Astrocyte (in vitro differentiated cells and primary cell): ENCODE data around the gene SMIM44. TPM values are rescaled to one million over a fixed set of nuclear protein-coding genes. Genes with fewer than 3 reads are reported as not detected.

Experiments used
- DNase-seq: peaks from one replicate; pipeline ENCODE4 v3.0.0-alpha.2; 2010; ENCODE audit warnings: low read depth
- FAIRE-seq: peaks from 2 replicates; lab custom pipeline; 2011; peaks lifted over from hg19 to GRCh38; lab: Jason Lieb, UNC
- H2AFZ ChIP-seq: 2 replicates; pipeline ENCODE4 v1.6.0; 2012; ENCODE audit warnings: low read depth, low read length, inconsistent platforms
- H3K27ac ChIP-seq: 2 replicates; pipeline ENCODE4 v1.5.1; 2011; ENCODE audit warnings: low read depth, low read length, inconsistent platforms
- H3K27me3 ChIP-seq: 2 replicates; pipeline ENCODE4 v1.6.0; 2011; ENCODE audit warnings: low read length, inconsistent platforms; ENCODE audit not compliant: insufficient read depth
- H3K36me3 ChIP-seq: 2 replicates; pipeline ENCODE4 v1.5.1; 2011; ENCODE audit warnings: low read length, inconsistent platforms; ENCODE audit not compliant: insufficient read depth
- H3K4me1 ChIP-seq: 2 replicates; pipeline ENCODE4 v1.5.1; 2011; ENCODE audit warnings: low read length, inconsistent platforms; ENCODE audit not compliant: insufficient read depth
- H3K4me2 ChIP-seq: 2 replicates; pipeline ENCODE4 v1.6.0; 2012; ENCODE audit warnings: low read length, inconsistent platforms
- H3K4me3 ChIP-seq: 2 replicates; pipeline ENCODE4 v1.5.1; 2011; ENCODE audit warnings: low read depth, mild to moderate bottlenecking, low read length, inconsistent platforms; ENCODE audit not compliant: insufficient read depth
- H3K79me2 ChIP-seq: 2 replicates; pipeline ENCODE4 v1.6.0; 2012; ENCODE audit warnings: mild to moderate bottlenecking, low read length, inconsistent platforms; ENCODE audit not compliant: insufficient read depth
- H3K9ac ChIP-seq: 2 replicates; pipeline ENCODE4 v1.6.0; 2012; ENCODE audit warnings: mild to moderate bottlenecking, low read length, inconsistent platforms
- H3K9me3 ChIP-seq: 2 replicates; pipeline ENCODE4 v1.5.1; 2012; ENCODE audit warnings: low read depth, mild to moderate bottlenecking, low read length, inconsistent platforms; ENCODE audit not compliant: insufficient read depth
- H4K20me1 ChIP-seq: 2 replicates; pipeline ENCODE4 v1.6.0; 2012; ENCODE audit warnings: low read length, inconsistent platforms; ENCODE audit not compliant: insufficient read depth
- H3K27ac Mint-ChIP-seq: one replicate; pipeline ENCODE4 v1.8.0; 2021; ENCODE audit warnings: mild to moderate bottlenecking, mixed read lengths; ENCODE audit not compliant: unreplicated experiment
- H3K27me3 Mint-ChIP-seq: one replicate; pipeline ENCODE4 v1.8.0; 2021; ENCODE audit warnings: low read depth, mixed read lengths; ENCODE audit not compliant: unreplicated experiment
- H3K36me3 Mint-ChIP-seq: one replicate; pipeline ENCODE4 v1.8.0; 2021; ENCODE audit warnings: low read depth, mixed read lengths; ENCODE audit not compliant: unreplicated experiment
- H3K4me1 Mint-ChIP-seq: one replicate; pipeline ENCODE4 v1.8.0; 2021; ENCODE audit warnings: low read depth, mixed read lengths; ENCODE audit not compliant: unreplicated experiment
- H3K4me3 Mint-ChIP-seq: one replicate; pipeline ENCODE4 v1.8.0; 2021; ENCODE audit warnings: mild to moderate bottlenecking, moderate library complexity, mixed read lengths; ENCODE audit not compliant: unreplicated experiment
- H3K9me3 Mint-ChIP-seq: one replicate; pipeline ENCODE4 v1.8.0; 2021; ENCODE audit warnings: mild to moderate bottlenecking, mixed read lengths; ENCODE audit not compliant: unreplicated experiment
- EZH2 ChIP-seq: IDR thresholded peaks from 2 replicates; pipeline ENCODE4 v1.6.1; 2012; ENCODE audit warnings: mild to moderate bottlenecking, low read length, inconsistent platforms; ENCODE audit not compliant: insufficient read depth
- total RNA-seq: library from RNA; stranded (reverse); gene quantifications from 2 replicates; pipeline ENCODE4 v1.2.1, GENCODE V29; 2021
- TF ChIP-seq, protein P1 (sequence below): IDR thresholded peaks from 2 replicates; pipeline ENCODE4 v1.5.1; 2011; ENCODE audit warnings: low read depth, mild to moderate bottlenecking, inconsistent platforms, low read length, moderate library complexity; ENCODE audit not compliant: insufficient read depth

The SMIM44 gene
- total RNA-seq, 1 donor from 2014 or later = not detected

GRCh38 chr19:3500429-3501101, 17.3 kb upstream of the SMIM44 start, which contains the start of gene DOHH:
TSS of gene DOHH (minus strand) at chr19:3500674. CDS start at chr19:3496814, 3,860 bp downstream.
- Mint-ChIP-seq H3K27ac (peak within 1 kb of the TSS; percentile 97), H3K9me3 (peaks cover 2% of the 10 kb centered on the region), H3K4me1 (peaks cover 12% of the 10 kb centered on the region), H3K4me3 (peak within 1 kb of the TSS; percentile 94), H3K27me3 (no peaks in the 10 kb centered on the region), H3K36me3 (peaks cover 4% of the 10 kb centered on the region)
- H3K4me1 ChIP-seq = peaks cover 8% of the 10 kb centered on the region
- no peak for TF ChIP-seq EZH2
- TF ChIP-seq, protein P1, sequence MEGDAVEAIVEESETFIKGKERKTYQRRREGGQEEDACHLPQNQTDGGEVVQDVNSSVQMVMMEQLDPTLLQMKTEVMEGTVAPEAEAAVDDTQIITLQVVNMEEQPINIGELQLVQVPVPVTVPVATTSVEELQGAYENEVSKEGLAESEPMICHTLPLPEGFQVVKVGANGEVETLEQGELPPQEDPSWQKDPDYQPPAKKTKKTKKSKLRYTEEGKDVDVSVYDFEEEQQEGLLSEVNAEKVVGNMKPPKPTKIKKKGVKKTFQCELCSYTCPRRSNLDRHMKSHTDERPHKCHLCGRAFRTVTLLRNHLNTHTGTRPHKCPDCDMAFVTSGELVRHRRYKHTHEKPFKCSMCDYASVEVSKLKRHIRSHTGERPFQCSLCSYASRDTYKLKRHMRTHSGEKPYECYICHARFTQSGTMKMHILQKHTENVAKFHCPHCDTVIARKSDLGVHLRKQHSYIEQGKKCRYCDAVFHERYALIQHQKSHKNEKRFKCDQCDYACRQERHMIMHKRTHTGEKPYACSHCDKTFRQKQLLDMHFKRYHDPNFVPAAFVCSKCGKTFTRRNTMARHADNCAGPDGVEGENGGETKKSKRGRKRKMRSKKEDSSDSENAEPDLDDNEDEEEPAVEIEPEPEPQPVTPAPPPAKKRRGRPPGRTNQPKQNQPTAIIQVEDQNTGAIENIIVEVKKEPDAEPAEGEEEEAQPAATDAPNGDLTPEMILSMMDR = no peak
- no peaks in the 10 kb centered on the region for H3K9me3 ChIP-seq
- peak; percentile 73 for FAIRE-seq
- H4K20me1 ChIP-seq = peaks cover 3% of the 10 kb centered on the region
- H3K27ac ChIP-seq = peak within 1 kb of the TSS; percentile 98
- H3K79me2 ChIP-seq = peaks cover 38% of the 10 kb centered on the region
- peak within 1 kb of the TSS; percentile 97 for H3K4me2 ChIP-seq
- DNase-seq = peak; percentile 89
- no peaks in the 10 kb centered on the region for H3K27me3 ChIP-seq
- H3K9ac ChIP-seq = peak within 1 kb of the TSS; percentile 98
- H3K36me3 ChIP-seq = no peaks in the 10 kb centered on the region
- H3K4me3 ChIP-seq = peak within 1 kb of the TSS; percentile 94
- peak within 1 kb of the TSS; percentile 100 for H2AFZ ChIP-seq

DNA sequence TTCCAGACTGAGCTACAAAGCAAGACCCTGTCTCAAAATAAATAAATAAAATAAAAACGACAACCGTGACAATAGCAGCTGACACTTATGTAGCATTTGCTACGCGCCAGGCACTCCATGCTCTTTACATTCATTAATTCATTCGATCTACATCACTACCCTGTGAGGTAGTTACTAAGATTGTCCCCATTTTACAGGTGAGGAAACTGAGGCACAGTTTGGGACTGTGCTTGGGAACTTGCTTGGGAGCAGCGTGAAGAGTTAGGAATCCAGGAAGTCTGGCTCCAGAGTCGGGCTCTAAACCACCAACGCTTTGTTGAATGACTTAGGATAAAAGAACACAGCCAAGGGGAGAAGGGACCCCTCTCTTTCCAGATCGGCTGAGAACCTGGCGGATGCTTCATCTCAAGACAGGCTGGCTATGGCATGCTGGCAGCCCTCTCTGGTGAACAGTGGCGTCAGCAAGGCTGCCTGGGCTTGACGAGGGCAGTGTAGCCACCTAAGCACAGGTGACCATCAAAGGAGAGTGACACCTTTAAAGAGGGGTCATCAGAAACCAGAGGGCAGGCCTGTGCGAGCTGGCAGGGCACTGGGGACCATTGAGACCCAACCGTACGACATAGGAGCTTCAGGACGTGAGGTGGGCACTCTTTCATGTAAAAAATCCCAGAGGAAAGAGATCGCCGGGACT, 16.6 kb upstream of the SMIM44 start:
- peak overlapping the region; percentile 98 for H3K27ac ChIP-seq
- Mint-ChIP-seq H3K4me3 (peak overlapping the region; percentile 94), H3K4me1 (peaks cover 12% of the 10 kb centered on the region), H3K27ac (peak overlapping the region; percentile 87), H3K36me3 (peaks cover 4% of the 10 kb centered on the region), H3K9me3 (peaks cover 2% of the 10 kb centered on the region), H3K27me3 (no peaks in the 10 kb centered on the region)
- no peaks in the 10 kb centered on the region for H3K9me3 ChIP-seq
- peak overlapping the region; percentile 97 for H3K4me2 ChIP-seq
- no peak for FAIRE-seq
- H3K36me3 ChIP-seq = no peaks in the 10 kb centered on the region
- no peak for DNase-seq
- peak overlapping the region; percentile 98 for H3K9ac ChIP-seq
- H3K27me3 ChIP-seq = no peaks in the 10 kb centered on the region
- H2AFZ ChIP-seq = peak overlapping the region; percentile 100
- peaks cover 3% of the 10 kb centered on the region for H4K20me1 ChIP-seq
- H3K79me2 ChIP-seq = peaks cover 38% of the 10 kb centered on the region
- TF ChIP-seq, protein P1 = no peak
- TF ChIP-seq EZH2 = no peak
- peak overlapping the region; percentile 94 for H3K4me3 ChIP-seq
- H3K4me1 ChIP-seq = peaks cover 5% of the 10 kb centered on the region
